Gastrocnemius medialis (tissue), 4 donors: Measurements from ENCODE around the gene ALOX5.

Experiments
- POLR2A ChIP-seq, 2 donors: fragments of 450-650 bp; IDR thresholded peaks; one replicate each; pipeline ENCODE4 v1.6.1; 2017; ENCODE audit warnings: antibody characterized with exemption in 2 of 2, mild to moderate bottlenecking in 2 of 2, moderate library complexity in 2 of 2
- TF ChIP-seq, protein P1 (sequence below), 5 experiments: fragments of 450-650 bp in 3 of 5; fragments of 200-600 bp in 2 of 5; sonication (generic) in 2 of 5; IDR thresholded peaks in 4 of 5; conservative IDR thresholded peaks in 1 of 5; 1 replicate in 4 of 5; 2 replicates in 1 of 5; pipeline ENCODE4 v1.5.1; 2016 to 2019; ENCODE audit warnings: antibody characterized with exemption in 5 of 5, mild to moderate bottlenecking in 3 of 5, moderate library complexity in 3 of 5

DNA sequence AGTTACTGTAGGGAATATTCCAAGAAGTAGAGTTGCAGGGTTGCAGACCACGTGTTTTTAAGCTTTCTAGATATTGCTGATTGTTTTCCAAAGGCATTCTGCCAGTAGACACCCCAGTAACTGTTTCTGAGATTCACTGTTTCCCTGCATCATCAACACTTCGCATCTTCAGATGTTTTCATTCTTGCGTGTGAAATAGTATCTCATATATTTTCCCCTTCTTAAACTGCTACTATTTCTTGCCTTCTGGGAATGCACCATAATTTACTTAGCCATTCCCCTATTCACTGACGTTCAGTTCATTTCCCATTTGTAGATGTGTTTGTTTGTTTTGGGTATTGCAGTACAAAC, 30.7 kb downstream of the ALOX5 start:
- no peak for TF ChIP-seq POLR2A (IDR thresholded peaks at IDR 0.05)
- TF ChIP-seq, protein P1, sequence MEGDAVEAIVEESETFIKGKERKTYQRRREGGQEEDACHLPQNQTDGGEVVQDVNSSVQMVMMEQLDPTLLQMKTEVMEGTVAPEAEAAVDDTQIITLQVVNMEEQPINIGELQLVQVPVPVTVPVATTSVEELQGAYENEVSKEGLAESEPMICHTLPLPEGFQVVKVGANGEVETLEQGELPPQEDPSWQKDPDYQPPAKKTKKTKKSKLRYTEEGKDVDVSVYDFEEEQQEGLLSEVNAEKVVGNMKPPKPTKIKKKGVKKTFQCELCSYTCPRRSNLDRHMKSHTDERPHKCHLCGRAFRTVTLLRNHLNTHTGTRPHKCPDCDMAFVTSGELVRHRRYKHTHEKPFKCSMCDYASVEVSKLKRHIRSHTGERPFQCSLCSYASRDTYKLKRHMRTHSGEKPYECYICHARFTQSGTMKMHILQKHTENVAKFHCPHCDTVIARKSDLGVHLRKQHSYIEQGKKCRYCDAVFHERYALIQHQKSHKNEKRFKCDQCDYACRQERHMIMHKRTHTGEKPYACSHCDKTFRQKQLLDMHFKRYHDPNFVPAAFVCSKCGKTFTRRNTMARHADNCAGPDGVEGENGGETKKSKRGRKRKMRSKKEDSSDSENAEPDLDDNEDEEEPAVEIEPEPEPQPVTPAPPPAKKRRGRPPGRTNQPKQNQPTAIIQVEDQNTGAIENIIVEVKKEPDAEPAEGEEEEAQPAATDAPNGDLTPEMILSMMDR (IDR thresholded peaks at IDR 0.05 in 4 of 5, conservative IDR thresholded peaks at IDR 0.05 in 1 of 5), result no peak
